Activated T-helper 17 cell treated with anti-CD3 and anti-CD28 coated beads, Interleukin-2, amount 50 U/mL, for 72 hours (primary cell): Measurements from ENCODE around the gene UBE4B. TPM values are rescaled to one million over a fixed set of nuclear protein-coding genes. Genes with fewer than 3 reads are reported as not detected.
"Not testable (repeated sequence)": the region's sequence is repeated elsewhere in the genome, so short reads cannot be mapped to it uniquely, and the experiment has no call there.

ENCODE experiments used
- ATAC-seq: fragments of 150-1000 bp; cut with Tn5 transposase; replicated peaks from 2 replicates; pipeline ENCODE4 v1.10.0; 2021; ENCODE audit warnings: mild to moderate bottlenecking, moderate library complexity
- H3K27ac Mint-ChIP-seq: one replicate; pipeline ENCODE4 v1.8.0; 2022; ENCODE audit warnings: mixed read lengths
- H3K27me3 Mint-ChIP-seq: one replicate; pipeline ENCODE4 v1.8.0; 2022; ENCODE audit warnings: mixed read lengths
- H3K36me3 Mint-ChIP-seq: one replicate; pipeline ENCODE4 v1.8.0; 2022; ENCODE audit warnings: low read depth, mild to moderate bottlenecking, mixed read lengths
- H3K4me1 Mint-ChIP-seq: one replicate; pipeline ENCODE4 v1.8.0; 2022; ENCODE audit warnings: mixed read lengths
- H3K4me3 Mint-ChIP-seq: one replicate; pipeline ENCODE4 v1.8.0; 2022; ENCODE audit warnings: mild to moderate bottlenecking, mixed read lengths
- H3K9me3 Mint-ChIP-seq: one replicate; pipeline ENCODE4 v1.8.0; 2022; ENCODE audit warnings: mixed read lengths
- total RNA-seq, 2 donors: library from RNA; stranded (reverse); gene quantifications; one replicate each; pipeline ENCODE4 v1.2.3, GENCODE V29; 2022

Gene UBE4B
- total RNA-seq, 2 donors from 2014 or later: 44.2 to 47.4 TPM

DNA sequence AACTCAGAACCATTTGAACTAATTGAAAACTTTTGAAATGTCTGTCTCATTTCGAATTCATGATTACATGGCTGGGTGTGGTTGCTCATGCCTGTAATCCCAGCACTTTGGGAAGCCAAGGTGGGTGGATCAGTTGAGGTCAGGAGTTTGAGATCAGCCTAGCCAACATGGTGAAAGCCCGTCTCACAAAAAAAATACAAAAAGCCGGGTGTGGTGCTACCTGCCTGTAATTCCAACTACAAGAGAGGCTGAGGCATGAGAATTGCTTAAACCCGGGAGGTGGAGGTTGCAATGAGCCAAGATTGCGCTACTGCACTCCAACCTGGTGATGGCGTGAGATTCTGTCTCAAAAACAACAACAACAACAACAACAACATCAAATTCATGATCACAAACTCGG is 40.6 kb downstream of the UBE4B start:
- H3K9me3 Mint-ChIP-seq, ATAC-seq, H3K27me3 Mint-ChIP-seq, H3K27ac Mint-ChIP-seq, H3K4me3 Mint-ChIP-seq: not testable (repeated sequence)
- H3K36me3 Mint-ChIP-seq: peaks cover 54% of the 10 kb centered on the region
- H3K4me1 Mint-ChIP-seq: peaks cover 18% of the 10 kb centered on the region

DNA sequence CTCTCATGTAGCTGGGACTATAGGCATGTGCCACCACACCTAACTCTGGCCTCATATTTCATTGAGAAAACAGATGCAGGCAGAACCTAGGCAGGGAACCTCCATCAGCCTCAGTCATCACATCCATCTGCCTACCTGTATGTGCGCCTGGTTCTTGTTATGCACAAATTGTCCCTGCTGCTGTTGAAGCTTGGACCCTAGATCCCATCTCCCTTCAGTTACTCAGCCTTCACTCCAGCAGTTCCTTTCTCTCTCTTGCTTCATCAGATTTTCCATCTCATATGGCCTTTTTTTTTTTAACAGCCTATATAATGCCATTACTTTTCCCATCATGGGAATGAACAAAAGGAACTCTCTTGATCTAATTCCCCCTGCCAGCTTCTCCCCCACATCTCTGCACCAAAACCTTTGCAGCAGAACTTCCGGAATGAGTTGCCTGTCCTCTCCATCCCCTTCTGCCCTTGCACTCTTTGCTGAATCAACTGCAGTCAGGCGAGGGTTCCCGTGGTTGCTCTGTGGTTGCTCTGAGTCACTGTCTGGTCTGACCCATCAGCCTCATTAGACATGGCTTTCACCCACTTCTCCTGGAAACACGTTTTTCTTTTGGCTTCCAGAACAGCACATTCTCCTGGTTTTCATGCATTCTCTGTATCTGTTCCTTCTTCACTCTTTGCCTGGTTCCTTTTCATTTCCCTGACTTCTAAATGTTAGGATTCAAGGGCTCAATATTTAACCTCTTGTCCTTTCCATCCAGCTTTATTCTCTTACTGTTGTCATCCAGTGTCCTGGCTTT is 41.5 kb downstream of the UBE4B start:
- H3K4me1 Mint-ChIP-seq: peaks cover 18% of the 10 kb centered on the region
- ATAC-seq: peak; percentile 100
- H3K4me3 Mint-ChIP-seq: peak overlapping the region; percentile 6
- H3K27me3 Mint-ChIP-seq: no peaks in the 10 kb centered on the region
- peaks cover 58% of the 10 kb centered on the region for H3K36me3 Mint-ChIP-seq
- H3K9me3 Mint-ChIP-seq: no peaks in the 10 kb centered on the region
- H3K27ac Mint-ChIP-seq: no peak overlapping the region

DNA sequence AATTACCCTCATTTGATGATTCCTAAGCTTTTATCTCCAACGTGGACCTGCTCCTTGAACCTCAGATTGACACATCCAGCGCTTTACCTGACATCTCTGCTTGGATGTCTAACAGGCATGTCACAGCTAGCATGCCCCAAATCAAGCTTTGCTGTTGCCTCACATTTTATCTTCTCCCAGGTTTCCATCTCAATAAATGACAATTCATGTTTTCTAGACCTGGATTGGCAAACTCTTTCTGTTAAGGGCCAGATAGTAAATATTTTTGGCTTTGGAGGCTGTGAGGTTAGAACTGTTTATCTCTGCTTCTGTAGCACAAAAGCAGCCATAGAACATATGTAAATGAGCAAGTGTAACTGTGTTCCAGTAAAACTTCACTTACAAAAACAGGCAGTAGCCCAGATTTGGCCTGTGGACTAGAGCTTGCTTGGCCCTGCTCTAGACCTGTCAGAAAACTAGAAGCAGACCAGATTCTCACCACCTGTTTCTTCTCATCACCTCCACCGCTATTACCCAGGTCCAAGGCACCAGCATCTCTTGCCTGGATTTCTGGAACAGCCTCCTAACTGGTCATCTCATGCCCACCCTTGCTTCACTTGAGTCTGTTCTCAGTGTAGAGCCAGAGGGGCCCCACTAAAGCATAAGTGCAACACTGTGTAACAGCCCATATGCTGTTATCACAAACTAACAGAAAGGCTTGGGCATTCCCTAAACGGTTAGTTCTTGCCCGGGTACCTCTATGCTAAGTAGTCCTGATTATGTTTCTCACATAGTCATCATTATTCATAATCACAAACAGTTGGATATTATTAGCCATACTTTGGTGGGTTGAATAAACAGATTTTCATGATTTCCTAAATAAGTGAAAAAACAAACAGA is 42.3 kb downstream of the UBE4B start:
- Mint-ChIP-seq H3K4me1 (peaks cover 18% of the 10 kb centered on the region), H3K27ac (no peak overlapping the region), H3K4me3 (peak overlapping the region; percentile 6)

GRCh38 chr1:10075732-10076131 is 43.0 kb downstream of the UBE4B start:
- Mint-ChIP-seq H3K4me1 (peaks cover 18% of the 10 kb centered on the region), H3K27ac (no peak overlapping the region), H3K27me3 (no peaks in the 10 kb centered on the region), H3K4me3 (no peak overlapping the region), H3K9me3 (no peaks in the 10 kb centered on the region), H3K36me3 (peaks cover 69% of the 10 kb centered on the region)
- ATAC-seq: no peak

More for the DNA sequence above, 42.3 kb downstream of the UBE4B start:
- no peaks in the 10 kb centered on the region for H3K27me3 Mint-ChIP-seq
- no peak for ATAC-seq
- peaks cover 62% of the 10 kb centered on the region for H3K36me3 Mint-ChIP-seq
- H3K9me3 Mint-ChIP-seq: no peaks in the 10 kb centered on the region

DNA sequence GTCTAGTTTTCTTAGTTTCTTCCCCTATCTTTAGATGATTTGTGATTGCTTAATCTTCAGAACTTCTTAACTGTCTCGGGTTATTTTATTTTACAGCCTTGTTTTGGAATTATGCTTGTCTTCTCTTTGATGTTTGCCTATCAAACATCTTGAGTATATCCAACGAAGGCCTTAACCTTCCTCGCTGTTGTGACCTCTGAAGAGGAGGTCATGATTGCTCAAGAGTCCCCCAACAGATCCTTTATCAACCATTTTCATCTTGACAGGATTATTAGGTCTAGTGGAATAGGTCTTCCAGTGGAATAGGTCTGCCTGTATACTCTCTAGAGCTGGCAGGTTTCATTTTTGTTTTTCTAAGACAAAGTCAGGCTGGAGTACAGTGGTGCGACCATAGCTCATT is 45.7 kb downstream of the UBE4B start:
- no peak overlapping the region for H3K4me3 Mint-ChIP-seq
- no peaks in the 10 kb centered on the region for H3K27me3 Mint-ChIP-seq
- H3K9me3 Mint-ChIP-seq: no peaks in the 10 kb centered on the region
- H3K4me1 Mint-ChIP-seq: peaks cover 23% of the 10 kb centered on the region
- no peak overlapping the region for H3K27ac Mint-ChIP-seq
- no peak for ATAC-seq
- peaks cover 56% of the 10 kb centered on the region for H3K36me3 Mint-ChIP-seq

- no peak overlapping the region for H3K27ac Mint-ChIP-seq
- H3K36me3 Mint-ChIP-seq: peaks cover 45% of the 10 kb centered on the region
- H3K27me3 Mint-ChIP-seq: no peaks in the 10 kb centered on the region
- no peak overlapping the region for H3K4me3 Mint-ChIP-seq
- peaks cover 9% of the 10 kb centered on the region for H3K4me1 Mint-ChIP-seq
- ATAC-seq: no peak
- no peaks in the 10 kb centered on the region for H3K9me3 Mint-ChIP-seq
Observed at GRCh38 chr1:10080523-10080922, 47.8 kb downstream of the UBE4B start.

GRCh38 chr1:10082785-10083479 is 50.2 kb downstream of the UBE4B start:
- Mint-ChIP-seq H3K4me3 (no peak overlapping the region), H3K9me3 (no peaks in the 10 kb centered on the region), H3K27me3 (no peaks in the 10 kb centered on the region), H3K36me3 (peaks cover 28% of the 10 kb centered on the region), H3K27ac (peak overlapping the region; percentile 10), H3K4me1 (peaks cover 5% of the 10 kb centered on the region)
- ATAC-seq: no peak

- Mint-ChIP-seq H3K9me3 (no peaks in the 10 kb centered on the region), H3K27me3 (no peaks in the 10 kb centered on the region), H3K36me3 (peaks cover 22% of the 10 kb centered on the region), H3K4me1 (peaks cover 5% of the 10 kb centered on the region), H3K27ac (peak overlapping the region; percentile 10), H3K4me3 (no peak overlapping the region)
- no peak for ATAC-seq
Observed at GRCh38 chr1:10084045-10084444, 51.3 kb downstream of the UBE4B start.

DNA sequence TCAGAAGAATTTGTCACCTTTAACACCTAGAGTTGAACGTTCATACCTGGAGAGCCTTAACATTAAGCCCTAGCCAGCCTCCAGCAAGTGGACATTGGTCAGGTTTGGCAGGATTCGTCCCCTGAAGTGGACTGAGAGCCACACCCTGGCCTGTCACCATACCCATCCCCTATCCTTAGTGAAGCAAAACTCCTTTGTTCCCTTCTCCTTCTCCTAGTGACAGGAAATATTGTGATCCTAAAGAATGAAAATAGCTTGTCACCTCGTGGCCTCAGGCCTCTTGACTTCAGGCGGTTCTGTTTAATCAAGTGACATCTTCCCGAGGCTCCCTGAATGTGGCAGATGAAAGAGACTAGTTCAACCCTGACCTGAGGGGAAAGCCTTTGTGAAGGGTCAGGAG is 52.3 kb downstream of the UBE4B start:
- no peaks in the 10 kb centered on the region for H3K9me3 Mint-ChIP-seq
- no peak overlapping the region for H3K4me3 Mint-ChIP-seq
- peaks cover 19% of the 10 kb centered on the region for H3K36me3 Mint-ChIP-seq
- H3K27me3 Mint-ChIP-seq: no peaks in the 10 kb centered on the region
- no peak for ATAC-seq
- peaks cover 5% of the 10 kb centered on the region for H3K4me1 Mint-ChIP-seq
- no peak overlapping the region for H3K27ac Mint-ChIP-seq

- Mint-ChIP-seq H3K27ac (no peak overlapping the region), H3K4me3 (no peak overlapping the region), H3K36me3 (peaks cover 23% of the 10 kb centered on the region), H3K9me3 (no peaks in the 10 kb centered on the region), H3K4me1 (peaks cover 11% of the 10 kb centered on the region), H3K27me3 (no peaks in the 10 kb centered on the region)
- no peak for ATAC-seq
Observed at GRCh38 chr1:10087210-10087609, 54.5 kb downstream of the UBE4B start.

DNA sequence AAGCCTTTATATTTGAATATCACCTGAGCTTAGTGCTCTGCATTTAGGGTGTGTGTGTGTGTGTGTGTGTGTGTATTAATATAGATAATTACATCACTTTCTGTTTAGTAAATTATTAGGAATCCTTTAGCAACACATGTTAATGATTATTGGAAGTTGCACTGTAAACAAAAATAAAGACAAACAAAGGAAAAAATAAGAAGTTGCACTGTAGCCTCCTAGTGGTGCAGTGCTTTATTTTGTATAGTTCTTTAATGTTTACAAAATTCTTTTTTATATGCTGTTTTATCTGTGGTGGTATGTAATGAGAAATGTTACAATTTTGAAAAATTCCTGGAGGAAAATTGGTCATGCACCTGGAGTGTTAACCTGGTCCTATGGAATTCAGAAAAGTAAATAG is 69.2 kb downstream of the UBE4B start:
- no peak overlapping the region for H3K4me3 Mint-ChIP-seq
- no peaks in the 10 kb centered on the region for H3K9me3 Mint-ChIP-seq
- peaks cover 81% of the 10 kb centered on the region for H3K36me3 Mint-ChIP-seq
- H3K4me1 Mint-ChIP-seq: peaks cover 4% of the 10 kb centered on the region
- H3K27ac Mint-ChIP-seq: no peak overlapping the region
- ATAC-seq: no peak
- no peaks in the 10 kb centered on the region for H3K27me3 Mint-ChIP-seq

GRCh38 chr1:10103193-10103592 is 70.4 kb downstream of the UBE4B start:
- H3K4me3 Mint-ChIP-seq: no peak overlapping the region
- H3K4me1 Mint-ChIP-seq: peaks cover 4% of the 10 kb centered on the region
- no peaks in the 10 kb centered on the region for H3K9me3 Mint-ChIP-seq
- no peak overlapping the region for H3K27ac Mint-ChIP-seq
- H3K27me3 Mint-ChIP-seq: no peaks in the 10 kb centered on the region
- peaks cover 90% of the 10 kb centered on the region for H3K36me3 Mint-ChIP-seq
- ATAC-seq: no peak

- H3K4me1 Mint-ChIP-seq: no peaks in the 10 kb centered on the region
Observed at GRCh38 chr1:10104834-10105233, 72.1 kb downstream of the UBE4B start.

DNA sequence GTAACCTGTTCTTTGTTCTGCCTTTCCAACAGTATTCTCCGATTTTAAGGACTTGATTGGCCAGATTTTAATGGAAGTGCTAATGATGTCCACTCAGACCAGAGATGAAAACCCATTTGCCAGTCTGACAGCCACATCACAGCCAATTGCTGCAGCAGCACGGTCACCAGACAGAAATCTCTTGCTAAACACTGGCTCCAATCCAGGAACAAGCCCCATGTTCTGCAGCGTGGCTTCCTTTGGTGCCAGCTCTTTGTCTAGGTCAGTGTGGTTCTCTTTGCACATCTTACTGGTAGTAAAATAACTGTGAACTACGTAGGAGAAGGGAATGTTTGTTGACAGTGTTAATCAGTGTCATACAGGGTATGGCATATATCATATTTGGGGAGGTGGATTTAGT is 72.7 kb downstream of the UBE4B start:
- peaks cover 98% of the 10 kb centered on the region for H3K36me3 Mint-ChIP-seq
- no peak overlapping the region for H3K27ac Mint-ChIP-seq
- no peaks in the 10 kb centered on the region for H3K4me1 Mint-ChIP-seq
- ATAC-seq: no peak
- no peak overlapping the region for H3K4me3 Mint-ChIP-seq
- H3K27me3 Mint-ChIP-seq: no peaks in the 10 kb centered on the region
- H3K9me3 Mint-ChIP-seq: no peaks in the 10 kb centered on the region

More at GRCh38 chr1:10104834-10105233, 72.1 kb downstream of the UBE4B start:
- Mint-ChIP-seq H3K27ac (no peak overlapping the region), H3K36me3 (peaks cover 93% of the 10 kb centered on the region), H3K9me3 (no peaks in the 10 kb centered on the region), H3K27me3 (no peaks in the 10 kb centered on the region), H3K4me3 (no peak overlapping the region)
- no peak for ATAC-seq
